ENCODE measurements around the gene GPD1L.

- no peak for TF ChIP-seq POLR2AphosphoS5 (IDR thresholded peaks at IDR 0.05; ENCODE audit: low read depth, low read length)
- no peak for TF ChIP-seq ARHGAP35 (CRISPR knock-in tag; IDR thresholded peaks at IDR 0.05; ENCODE audit: borderline replicate concordance)
- TF ChIP-seq SALL2 (CRISPR knock-in tag; IDR thresholded peaks at IDR 0.05), result no peak
Measured at GRCh38 chr3:32176989-32177701, 70.7 kb downstream of the GPD1L start.
